ENCODE measurements around the gene BEAN1. TPM values are rescaled to one million over a fixed set of nuclear protein-coding genes. Genes with fewer than 3 reads are reported as not detected.

BEAN1 gene, protein sequence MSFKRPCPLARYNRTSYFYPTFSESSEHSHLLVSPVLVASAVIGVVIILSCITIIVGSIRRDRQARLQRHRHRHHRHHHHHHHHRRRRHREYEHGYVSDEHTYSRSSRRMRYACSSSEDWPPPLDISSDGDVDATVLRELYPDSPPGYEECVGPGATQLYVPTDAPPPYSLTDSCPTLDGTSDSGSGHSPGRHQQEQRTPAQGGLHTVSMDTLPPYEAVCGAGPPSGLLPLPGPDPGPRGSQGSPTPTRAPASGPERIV
- total RNA-seq (2014; rRNA removed; shearing (Covaris generic)): 0.72 and 1.7 TPM in 2 replicates

DNA sequence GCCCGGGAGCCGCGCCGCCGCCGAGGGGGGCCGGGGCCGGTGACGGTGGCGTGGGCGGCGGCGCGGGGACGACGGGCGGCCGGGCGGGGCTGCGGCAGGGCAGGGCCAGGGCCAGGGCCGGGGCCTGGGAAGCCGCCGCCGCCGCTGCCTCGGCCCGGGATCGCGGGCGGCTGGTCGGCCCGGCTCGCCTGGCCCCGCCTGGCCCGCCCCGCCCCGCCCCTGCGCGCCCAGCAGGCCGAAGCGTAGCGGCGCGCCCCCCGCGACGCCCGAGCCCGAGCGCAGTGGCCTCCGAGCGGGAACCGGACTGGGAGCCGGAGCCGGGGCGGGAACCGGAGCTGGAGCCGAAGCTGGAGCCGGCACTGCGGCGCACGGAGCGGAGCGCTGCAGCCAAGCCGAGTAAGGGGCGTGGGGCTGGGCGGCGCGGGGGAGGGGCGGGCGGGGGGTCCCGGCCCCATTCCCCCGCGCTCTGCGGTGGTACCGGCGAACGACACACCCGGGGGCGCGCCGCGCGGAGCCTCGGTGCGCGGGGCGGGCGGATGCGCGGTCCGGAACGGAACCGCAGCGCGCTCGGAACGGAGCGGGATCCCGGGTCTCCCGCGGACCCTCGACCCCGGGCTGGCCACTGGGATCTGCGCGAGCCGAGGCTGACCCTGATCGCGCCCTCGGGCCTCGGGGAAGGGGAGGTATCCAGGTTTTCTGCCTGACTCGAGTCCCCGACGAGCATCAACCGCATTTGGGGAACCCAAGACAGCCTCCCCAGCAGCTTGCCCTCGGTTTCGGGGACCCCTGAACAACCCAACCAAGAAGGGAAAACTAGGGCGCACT is at the start of gene BEAN1:
BEAN1 (plus strand) TSS at position 260 of the 825 bp plus-strand sequence. CDS start 10,382 bp downstream, outside the sequence.
- peak; percentile 43 for DNase-seq (ENCODE audit: low read depth)

DNA sequence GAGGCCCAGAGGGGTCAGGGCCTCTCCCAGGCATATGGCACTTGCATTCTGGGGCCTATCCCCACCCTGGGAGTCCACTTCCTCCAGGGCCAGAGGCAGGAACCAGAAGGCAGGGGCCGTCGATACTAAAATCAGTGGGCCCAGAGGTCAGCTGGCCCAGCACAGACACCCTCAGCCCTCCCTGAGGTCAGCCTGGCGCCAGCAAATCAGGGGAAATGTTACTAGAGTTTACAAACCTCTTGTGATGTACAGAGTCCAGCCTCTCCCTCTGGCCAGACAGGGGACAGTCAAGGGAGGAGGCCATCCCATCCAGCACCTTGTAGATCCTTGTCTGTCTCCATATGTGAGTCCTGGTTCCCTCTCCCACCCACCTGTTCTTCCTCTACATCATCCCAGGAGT is 49.8 kb upstream of the BEAN1 start:
- DNase-seq (ENCODE audit: low read depth): no peak

GRCh38 chr16:66378741-66379570 is 48.1 kb upstream of the BEAN1 start:
- peak; percentile 27 for DNase-seq (ENCODE audit: low read depth)

DNA sequence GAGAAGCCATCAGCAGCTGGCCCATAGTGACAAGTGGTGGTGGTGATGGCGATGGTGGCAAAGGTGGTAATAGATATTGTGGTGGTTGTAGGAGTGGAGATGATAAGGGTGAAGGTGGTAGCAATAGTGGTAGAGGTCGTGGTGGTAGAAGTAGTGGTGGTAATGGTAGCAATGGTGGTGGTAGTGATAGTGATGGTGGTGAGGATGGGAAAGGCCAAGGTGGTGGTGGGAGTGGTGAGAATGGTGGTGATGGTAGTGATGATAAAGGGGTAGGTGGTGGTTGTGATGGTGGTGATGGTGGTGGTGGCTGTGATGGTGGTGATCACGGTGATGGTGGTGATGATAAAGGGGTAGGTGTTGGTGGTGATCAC is 47.5 kb upstream of the BEAN1 start:
- no peak for DNase-seq (ENCODE audit: low read depth)

- DNase-seq (ENCODE audit: low read depth): no peak
These were observed 46.7 kb upstream of the BEAN1 start for GRCh38 chr16:66380421-66380820.

- DNase-seq (ENCODE audit: low read depth): no peak
These were observed 45.4 kb upstream of the BEAN1 start for GRCh38 chr16:66381585-66382170.

GRCh38 chr16:66382171-66382965 is 44.7 kb upstream of the BEAN1 start:
- DNase-seq (ENCODE audit: low read depth): peak; percentile 70

DNA sequence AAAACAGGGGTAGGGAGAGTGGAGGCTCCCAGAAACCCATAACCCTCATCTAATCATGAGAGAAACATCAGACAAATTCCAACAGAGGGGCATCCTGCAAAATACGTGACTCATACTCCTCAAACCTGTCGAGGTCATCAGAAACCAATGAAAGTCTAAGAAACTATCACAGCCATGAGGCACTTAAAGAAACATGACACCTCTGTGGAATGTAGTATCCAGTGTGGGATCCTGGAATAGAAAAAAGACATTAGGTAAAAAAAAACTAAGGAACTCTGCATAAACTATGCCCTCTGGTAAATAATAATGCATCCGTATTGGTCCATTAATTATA is 44.2 kb upstream of the BEAN1 start:
- DNase-seq (ENCODE audit: low read depth): peak; percentile 77

GRCh38 chr16:66383551-66383950 is 43.5 kb upstream of the BEAN1 start:
- no peak for DNase-seq (ENCODE audit: low read depth)

GRCh38 chr16:66385415-66385814 is 41.7 kb upstream of the BEAN1 start:
- DNase-seq (ENCODE audit: low read depth): no peak

GRCh38 chr16:66386629-66387622 is 40.2 kb upstream of the BEAN1 start:
- no peak for DNase-seq (ENCODE audit: low read depth)

GRCh38 chr16:66387817-66388332 is 39.2 kb upstream of the BEAN1 start:
- DNase-seq (ENCODE audit: low read depth): no peak

DNA sequence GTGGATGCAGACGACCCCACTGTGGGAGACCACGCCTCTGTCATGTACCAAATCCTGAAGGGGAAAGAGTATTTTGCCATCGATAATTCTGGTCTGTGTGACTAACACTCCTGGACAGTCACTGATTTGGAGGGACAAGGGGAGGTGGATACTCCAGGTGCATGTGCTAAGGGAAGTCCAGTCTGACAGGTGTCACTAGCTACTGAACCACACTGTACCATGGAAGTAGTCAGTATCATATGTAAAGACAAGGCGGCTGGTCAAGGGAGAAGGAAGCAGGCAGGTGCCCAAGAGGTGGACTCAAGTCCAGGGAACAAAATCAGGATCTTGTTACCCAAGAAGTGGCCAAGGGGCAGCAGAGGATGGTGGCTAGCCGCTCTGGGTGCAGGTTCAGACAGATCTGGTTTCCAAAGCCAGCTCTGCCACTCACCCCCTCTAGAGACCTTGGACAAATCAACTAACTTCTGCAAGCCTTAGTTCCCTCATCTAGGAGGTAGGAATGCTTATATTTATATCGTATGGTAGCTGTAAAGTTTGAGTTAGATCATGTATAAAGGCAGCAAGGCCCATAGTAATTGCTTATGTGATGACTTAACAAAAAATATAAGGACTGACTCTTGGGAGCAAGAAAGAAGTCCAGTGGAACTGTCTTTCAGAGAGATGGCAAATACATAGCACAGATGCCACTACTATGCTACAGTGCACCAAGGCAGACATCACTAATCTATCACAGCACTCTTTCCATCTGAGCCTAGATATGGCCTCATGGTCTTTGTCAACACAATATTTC is 38.5 kb upstream of the BEAN1 start:
- no peak for DNase-seq (ENCODE audit: low read depth)

GRCh38 chr16:66389256-66390176 is 37.6 kb upstream of the BEAN1 start:
- DNase-seq (ENCODE audit: low read depth): no peak

GRCh38 chr16:66390346-66391108 is 36.6 kb upstream of the BEAN1 start:
- DNase-seq (ENCODE audit: low read depth): no peak

- no peak for DNase-seq (ENCODE audit: low read depth)
These were observed 35.1 kb upstream of the BEAN1 start for GRCh38 chr16:66391726-66392670.

Measured in RPMI7951 (cell line).